Stimulated activated CD4-positive, alpha-beta T cell treated with anti-CD3 and anti-CD28 coated beads, Interleukin-12 subunit alpha, Interleukin-12 subunit beta, amount 100 ng/mL, for 24 hours (primary cell): ENCODE results near the gene TRPM5.

ENCODE experiments used
- DNase-seq, 2 experiments: peaks; one replicate each; pipeline ENCODE4 v3.0.0-alpha.2; 2020; ENCODE audit warnings: low read depth in 2 of 2

TRPM5 gene

DNA sequence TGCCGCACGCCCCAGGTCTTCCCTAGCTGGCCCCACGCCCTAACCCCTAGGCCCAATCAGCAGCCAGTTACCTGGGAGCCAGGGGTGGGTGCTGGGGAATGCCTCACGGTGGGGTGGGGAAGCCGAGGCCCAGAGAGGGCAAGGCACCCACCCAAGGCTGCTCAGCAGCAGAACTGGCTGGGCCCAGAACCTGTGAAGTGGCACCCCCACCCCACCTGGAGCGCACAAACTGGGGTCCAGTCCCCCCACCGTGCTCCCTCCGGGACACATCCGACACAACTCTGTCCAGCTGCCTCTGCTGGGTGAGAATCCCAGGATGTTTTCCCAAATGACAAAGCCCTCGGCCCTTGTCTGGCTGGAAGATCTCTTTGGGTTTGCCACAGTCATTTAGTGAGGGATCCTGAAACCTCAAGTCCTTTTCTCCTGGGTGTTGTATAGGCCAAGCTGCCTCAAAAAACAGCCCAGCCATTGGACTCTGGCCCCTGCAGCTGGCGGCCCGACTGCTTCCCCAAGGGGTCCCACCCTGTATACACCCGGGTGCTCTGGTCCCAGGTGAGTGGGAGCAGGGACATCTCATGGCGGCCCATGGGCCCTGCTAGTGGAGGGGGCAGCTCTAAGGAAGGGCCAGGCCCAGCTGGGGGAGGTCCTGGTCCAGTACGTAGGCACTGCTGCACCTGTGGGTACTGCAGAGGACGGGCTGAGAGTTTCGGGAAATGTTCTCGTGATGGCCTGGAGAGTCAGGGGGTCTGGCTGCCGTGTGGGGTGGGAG lies 22.9 kb downstream of the TRPM5 start:
- DNase-seq, result no peak

GRCh38 chr11:2420502-2421225 lies 23.6 kb downstream of the TRPM5 start:
- peak; percentile 47 to 67 for DNase-seq

DNA sequence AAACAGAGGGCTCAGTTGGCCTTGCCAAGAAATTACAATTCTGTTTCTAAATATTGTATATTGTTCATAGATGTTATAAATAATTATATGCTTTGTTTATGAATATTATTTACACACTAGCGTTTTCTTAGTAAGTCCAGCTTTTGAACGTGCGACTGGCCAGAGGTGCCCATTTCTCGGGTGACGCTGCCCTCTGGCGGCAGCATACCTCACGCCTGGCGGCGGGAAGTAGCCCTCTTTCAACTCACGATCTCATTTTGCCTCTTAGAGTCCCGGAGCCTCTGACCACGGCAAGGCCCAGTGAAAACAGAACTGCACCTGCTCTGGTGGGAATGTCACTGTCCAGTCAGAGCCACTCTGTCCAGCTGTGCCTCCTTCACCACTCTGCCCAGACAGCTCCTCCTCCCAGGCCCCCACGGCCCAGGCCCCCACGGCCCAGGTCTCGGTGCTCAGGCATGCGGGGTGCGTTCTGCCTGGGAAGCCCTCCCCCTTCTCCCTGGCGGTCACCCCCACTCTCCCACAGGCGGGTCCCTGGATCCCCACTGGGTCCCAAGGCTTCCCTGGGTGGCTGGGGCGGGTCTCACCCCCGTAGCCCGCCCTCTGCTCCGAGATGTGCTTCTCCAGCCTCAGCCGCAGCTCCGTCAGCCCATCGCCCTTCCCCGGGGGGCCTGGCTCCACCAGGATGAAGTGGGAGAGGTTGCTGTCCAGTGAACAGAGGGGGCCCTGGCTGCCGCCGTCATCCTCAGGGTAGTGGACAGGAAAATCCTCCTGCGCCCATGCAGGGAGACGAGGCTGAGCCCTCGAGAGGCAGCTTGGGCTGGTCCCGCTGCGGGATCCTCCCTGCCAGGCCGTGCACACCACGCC lies 24.4 kb downstream of the TRPM5 start:
- DNase-seq, result peak in 1 of 2 experiments; percentile 52

- DNase-seq, result no peak
Observed at GRCh38 chr11:2418693-2419360, 25.5 kb downstream of the TRPM5 start.

DNA sequence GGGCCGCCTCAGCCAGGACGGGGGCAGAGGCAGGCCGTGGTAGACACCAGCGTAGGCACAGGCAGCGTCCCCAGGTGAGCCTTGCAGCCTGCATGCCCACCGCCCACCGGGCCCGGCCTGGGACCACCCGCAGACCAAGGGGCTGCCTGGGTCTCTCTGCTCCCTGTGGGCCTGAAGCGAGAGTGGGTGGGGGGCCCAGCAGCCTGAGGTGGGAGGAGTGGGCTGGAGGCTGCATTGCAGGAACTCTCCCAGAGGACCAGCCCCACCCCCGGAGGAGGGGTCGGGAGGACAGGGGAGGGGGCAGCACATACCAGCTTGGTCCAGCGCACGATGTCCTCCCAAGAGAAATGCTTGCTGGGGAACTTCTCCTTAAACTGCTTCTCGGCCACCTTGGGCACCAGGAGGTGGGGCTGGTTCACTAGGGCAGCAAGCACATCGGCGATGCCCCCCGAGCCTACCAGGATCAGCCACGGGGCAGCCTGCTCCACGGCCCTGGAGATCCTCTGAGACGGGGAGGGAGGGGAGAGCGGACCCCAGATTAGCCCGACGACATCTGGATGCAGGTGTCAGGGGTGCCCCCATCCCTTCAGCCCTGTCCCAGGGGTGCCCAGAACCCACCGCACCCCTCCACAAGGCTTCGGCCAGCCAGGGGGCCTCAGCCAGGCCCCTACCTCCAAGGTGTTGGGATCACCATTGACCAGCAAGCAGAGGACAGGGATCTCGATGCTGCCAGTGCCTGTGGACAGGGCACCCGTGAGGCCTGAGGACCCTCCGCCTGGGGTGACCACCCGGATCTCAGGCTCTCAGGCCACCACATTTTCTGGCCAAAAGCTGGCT lies 26.2 kb downstream of the TRPM5 start:
- no peak for DNase-seq

GRCh38 chr11:2416765-2417164 lies 27.5 kb downstream of the TRPM5 start:
- DNase-seq, result no peak

DNA sequence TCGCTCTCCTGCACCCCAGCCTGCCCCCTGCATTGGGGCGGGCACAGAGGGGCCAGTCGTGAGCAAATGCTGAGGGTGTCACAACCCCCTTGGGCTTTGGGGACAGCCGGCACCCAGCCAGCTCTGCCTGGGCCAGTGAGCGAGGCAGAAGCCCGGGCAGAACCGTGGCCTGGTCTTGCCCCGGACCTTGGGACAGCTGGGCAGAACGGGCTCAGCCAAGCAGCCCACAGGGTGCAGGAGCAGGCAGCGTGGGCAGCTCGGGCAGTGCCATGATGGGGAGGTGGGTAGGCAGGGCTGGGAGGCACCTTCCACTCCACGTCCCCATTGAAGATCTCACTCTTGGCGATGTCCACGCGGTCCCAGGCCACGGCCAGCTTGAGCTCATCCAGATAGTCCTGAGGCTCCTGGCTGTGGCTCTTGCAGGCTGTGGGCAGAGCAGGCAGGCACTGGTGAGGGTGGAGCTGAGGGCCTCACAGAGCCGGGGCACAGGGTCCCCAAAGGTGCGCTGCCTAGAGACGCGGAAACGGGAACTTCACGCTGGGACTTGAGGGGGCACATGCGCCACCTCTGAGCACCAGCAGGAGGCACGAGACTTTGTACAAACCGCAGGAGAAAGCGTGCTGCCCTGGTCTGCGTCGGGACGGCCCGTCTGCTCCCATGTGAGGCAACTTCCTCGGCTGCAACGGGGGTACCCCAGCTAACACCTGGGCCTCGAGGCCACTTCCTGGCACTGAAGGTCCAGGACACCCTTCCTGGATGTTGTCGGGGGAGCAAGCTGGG lies 28.5 kb downstream of the TRPM5 start:
- DNase-seq, result no peak

DNA sequence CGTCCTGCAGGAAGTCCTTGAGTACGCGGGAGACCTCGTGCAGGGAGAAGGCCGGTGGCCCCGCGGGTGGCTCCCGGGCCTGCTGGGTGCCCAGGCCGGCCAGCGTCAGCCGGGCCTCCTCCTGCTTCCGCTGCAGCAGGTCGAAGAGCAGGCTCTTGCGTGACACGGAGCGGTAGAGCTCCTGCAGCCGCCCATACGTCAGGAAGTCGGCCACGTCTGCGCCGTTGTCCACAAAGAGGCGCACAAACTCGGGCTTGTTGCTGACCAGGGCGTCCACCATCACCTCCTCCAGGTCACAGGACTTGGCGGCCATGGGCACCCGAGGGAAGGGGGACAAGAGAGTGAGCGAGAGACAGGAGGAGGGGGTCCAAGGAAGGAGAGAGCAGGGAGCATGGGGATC lies 29.1 kb downstream of the TRPM5 start:
- no peak for DNase-seq

DNA sequence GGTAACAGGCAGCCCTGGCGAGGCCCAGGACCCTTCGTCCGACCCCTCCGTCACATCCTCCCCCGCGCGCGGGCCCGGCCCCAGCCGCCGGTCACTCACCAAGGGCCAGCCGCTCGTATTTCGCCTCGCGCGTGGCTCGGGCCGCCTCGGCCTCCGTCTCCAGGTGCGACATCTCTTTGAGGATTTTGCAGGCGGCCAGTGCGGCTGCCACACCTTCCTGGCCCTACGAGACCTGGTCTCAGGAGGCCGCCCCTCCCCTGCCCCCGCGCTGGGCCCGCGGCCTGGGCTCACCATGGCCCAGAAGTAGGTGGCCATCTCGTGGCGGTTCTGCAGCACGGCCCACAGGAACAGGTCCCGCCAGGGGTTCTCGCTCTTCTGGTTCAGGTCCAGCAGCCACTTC lies 29.7 kb downstream of the TRPM5 start:
- no peak for DNase-seq

DNA sequence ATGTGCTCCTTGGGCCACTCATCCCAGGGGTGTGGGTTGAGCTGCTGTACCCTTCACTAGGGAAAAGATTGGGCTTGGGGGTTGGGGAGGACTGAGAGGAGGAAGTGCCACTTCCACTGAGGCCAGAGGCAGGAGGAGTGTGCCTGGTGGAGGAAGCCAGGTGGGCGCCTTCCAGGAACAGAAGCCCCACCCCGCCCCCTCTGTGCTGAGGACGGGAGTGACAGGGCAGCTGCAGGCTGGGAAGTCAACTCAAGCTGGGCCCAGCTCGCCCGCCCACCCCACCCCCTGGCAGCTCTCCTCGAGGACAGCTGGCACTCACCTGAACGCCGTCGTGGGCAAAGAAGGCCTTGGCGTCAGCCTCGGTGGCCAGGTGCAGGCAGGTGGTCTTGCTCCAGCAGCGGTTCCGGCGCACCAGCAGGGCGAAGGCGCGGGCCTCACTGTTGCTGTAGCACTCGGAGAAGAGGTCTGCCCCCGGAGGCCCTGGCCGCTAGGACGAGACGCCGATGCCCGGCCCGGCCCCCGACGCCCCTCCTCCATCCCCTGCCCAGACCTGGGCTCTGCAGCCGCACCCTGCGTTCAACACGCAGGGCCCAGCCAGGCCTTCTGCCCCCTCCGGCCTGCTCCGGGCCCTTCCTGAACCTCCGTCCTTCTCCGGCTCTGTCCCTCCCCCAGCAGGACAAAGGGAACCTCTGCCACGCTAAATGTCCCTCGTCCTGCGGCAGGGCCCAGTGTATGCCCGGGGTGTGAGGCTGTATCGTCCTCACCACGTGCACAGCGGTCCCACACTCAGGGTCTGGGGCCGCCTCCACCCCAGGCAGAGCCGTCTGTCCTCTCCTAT lies 30.4 kb downstream of the TRPM5 start:
- no peak for DNase-seq

- DNase-seq, result no peak
Observed at GRCh38 chr11:2412323-2412722, 32.0 kb downstream of the TRPM5 start.

GRCh38 chr11:2411446-2412305 lies 32.6 kb downstream of the TRPM5 start:
- DNase-seq, result no peak

DNA sequence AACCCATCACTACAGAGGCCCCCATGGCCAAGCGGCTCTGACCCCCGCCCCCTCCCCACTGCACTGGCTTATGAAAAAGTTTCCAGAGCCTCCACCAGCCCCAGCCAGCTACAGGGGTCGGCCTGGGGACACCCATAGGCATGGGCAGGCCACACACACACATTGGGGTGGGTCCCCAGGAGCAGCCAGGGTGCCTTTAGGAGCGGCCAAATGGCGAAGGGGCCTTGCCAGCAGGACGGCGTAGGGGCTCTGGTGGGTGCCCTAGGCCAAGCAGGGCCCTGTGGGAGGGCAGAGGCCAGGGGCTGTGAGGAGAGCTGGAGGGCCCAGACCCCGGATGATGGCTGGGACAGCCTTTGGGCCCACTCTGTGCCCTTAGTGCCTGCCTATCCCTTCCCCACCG lies 33.7 kb downstream of the TRPM5 start:
- DNase-seq, result no peak

DNA sequence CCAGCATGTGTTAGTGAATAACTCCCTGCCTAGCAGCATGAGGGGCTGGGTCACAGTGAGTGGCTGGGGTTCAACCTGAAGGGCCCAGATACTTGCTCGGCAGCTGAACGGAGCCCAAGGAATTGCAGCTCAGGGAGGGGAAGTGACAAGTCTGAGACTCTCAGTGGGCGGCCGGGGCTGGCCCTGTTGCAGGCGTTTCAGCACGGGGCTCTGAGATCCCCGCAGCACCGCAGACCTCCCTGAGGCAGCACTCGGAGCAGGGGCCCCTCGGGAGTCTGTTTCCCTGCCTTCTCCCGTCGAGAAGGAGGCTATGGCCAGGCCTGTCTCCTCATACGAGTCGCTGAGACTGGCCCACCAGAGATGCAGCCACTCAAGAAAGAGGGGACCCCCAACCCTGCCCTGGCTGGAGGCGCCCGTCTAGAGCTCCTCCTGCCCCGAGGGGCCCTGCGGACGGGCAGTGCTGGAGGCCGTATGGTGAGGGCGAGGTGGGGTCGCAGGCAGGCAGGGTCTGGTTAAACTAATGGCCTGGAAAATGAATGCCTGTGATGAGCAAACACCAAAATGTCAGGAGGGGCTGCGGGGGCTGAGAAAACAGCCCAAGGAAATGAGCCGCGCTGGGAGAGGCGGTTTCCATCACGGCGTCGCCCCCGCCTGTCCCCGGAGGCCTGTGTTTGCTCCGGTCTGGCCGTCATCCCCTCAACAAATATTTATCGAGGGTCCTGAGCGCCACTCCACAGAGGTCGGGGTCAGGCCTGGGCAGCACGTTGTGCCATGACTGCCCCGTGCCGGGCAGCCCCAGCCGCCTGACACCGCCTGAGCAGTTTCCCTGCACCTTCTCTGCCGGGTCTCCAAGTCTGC lies 34.5 kb downstream of the TRPM5 start:
- no peak for DNase-seq

- no peak for DNase-seq
Observed at GRCh38 chr11:2409126-2409525, 35.2 kb downstream of the TRPM5 start.

DNA sequence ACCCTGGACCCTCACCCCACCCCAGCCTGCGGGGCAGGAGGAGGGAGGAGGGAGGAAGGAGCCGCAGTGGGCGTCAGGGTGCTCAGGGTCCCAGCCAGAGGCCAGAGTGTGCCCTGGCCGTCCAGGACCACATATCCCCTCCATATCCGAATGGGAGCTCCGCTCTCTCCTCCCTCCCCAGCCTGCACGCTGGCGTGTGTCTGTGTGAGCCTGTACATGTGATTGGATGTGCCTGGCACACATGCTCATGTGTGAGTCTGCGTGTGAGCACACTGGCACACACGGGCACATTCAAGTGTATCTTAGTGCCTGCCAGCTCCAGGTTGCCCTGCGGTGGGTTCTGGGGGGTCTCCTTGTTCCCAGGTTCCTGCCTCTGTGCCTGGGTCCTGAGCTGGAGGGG lies 35.6 kb downstream of the TRPM5 start:
- no peak for DNase-seq

GRCh38 chr11:2406878-2407410 lies 37.4 kb downstream of the TRPM5 start:
- DNase-seq, result no peak
